ENCODE measurements around the gene NOL9.

DNA sequence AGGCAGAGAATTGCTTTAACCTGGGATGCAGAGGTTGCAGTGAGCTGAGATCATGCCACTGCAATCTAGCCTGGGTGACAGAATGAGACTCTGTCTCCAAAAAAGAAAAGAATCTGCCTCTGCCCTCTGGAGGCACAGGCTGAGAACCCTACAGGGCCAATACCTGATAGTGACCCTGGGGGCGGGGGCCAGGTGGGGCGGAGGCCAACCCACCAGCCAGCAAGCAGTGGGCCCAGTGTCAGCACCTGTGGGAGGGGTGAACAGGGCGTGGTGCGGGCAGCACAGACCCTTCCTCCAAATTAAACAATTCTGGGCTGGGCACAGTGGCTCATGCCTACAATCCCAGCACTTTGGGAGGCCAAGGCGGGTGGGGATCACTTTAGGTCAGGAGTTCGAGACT lies 43.8 kb downstream of the NOL9 start:
- TF ChIP-seq TAF1 (IDR thresholded peaks at IDR 0.05; ENCODE audit: borderline replicate concordance, low read depth, low read length) (no peak), POLR2A (IDR thresholded peaks at IDR 0.05; ENCODE audit: low read depth, low read length) (no peak)
